ENCODE data around the gene FOXL2. TPM values are rescaled to one million over a fixed set of nuclear protein-coding genes. Genes with fewer than 3 reads are reported as not detected.

Gene FOXL2
- not detected for total RNA-seq
- polyA plus RNA-seq = not detected

DNA sequence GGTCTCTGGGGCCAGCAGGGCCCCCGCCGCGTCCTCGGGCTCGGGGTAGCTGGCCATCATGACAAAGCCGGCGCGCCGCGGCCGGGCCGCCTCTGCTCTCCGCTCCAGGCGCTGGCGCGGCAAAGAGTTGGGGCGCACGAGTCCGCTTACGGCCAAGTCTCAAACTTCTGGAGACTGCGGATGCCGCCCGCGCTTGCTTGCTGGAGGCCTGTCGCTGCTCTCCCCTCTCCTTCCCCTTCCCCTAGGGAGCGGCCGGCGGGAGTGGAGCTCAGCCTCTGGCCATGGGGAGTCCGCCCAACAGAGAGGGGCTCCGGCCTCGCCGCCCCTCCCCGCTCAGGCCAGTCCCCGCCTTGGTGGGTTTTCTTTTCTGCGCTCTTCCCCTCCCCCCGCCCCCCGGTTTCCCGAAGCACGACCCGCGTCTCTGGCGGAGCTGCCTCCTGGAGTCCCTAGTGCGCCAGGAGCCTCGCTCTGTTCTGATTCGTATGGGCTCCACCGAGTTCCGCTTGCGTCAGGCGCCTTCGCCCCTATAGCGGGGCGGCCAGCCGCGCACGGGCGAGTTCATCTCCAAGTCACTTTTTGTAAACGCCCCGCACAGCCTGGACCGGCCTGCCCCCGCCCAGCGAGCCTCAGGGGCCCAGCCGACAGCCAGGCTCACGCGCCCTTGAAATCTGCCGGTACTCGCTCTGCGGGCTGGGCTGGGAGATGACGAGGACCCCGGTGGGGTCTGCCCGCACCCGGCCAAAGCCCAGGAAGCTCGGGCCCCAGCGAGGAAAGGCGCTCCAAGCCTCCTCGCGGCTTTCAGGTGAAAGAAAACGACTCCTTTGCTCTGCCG lies at the start of gene FOXL2, which contains the start of gene FOXL2NB:
FOXL2 (minus strand) TSS at position 475 of the 832 bp plus-strand sequence; CDS start at position 60, 415 bp downstream.
FOXL2NB (plus strand) TSS at position 555 of the 832 bp plus-strand sequence; CDS start at position 703, 148 bp downstream.
- no peaks in the 10 kb centered on the region for H3K36me3 ChIP-seq (ENCODE audit: control insufficient read depth in 4 of 4, insufficient read depth in 3 of 4, low read depth in 1 of 4, low read length in 3 of 4)
- 4% methylated on average over 78 of the region's 78 CpGs for WGBS
- no peaks in the 10 kb centered on the region for H3K9me3 ChIP-seq (ENCODE audit: control insufficient read depth in 4 of 4, low read length in 3 of 4)
- DNase-seq (ENCODE audit: low spot score) = no peak
- H3K27ac ChIP-seq (ENCODE audit: low read depth in 1 of 2, low read length in 2 of 2) = no peak within 1 kb of the TSS
- H3K4me3 ChIP-seq (ENCODE audit: low read depth in 1 of 3, low read length in 3 of 3) = peak within 1 kb of the TSS in 2 of 3 donors; percentile 19 to 41
- H3K9ac ChIP-seq (ENCODE audit: low read depth in 1 of 2, low read length in 2 of 2) = no peak within 1 kb of the TSS
- TF ChIP-seq NR2F2 (IDR thresholded peaks at IDR 0.05) (no peak), FOXA2 (IDR thresholded peaks at IDR 0.05) (no peak)
- H3K4me1 ChIP-seq (ENCODE audit: control insufficient read depth in 4 of 4, insufficient read depth in 4 of 4, low read length in 3 of 4) = peaks cover 26 to 37% (median 29%) of the 10 kb centered on the region in 4 donors
- H3K27me3 ChIP-seq (ENCODE audit: control insufficient read depth in 4 of 4, insufficient read depth in 4 of 4, low read length in 3 of 4) = peaks cover 16 to 30% (median 26%) of the 10 kb centered on the region in 4 donors

DNA sequence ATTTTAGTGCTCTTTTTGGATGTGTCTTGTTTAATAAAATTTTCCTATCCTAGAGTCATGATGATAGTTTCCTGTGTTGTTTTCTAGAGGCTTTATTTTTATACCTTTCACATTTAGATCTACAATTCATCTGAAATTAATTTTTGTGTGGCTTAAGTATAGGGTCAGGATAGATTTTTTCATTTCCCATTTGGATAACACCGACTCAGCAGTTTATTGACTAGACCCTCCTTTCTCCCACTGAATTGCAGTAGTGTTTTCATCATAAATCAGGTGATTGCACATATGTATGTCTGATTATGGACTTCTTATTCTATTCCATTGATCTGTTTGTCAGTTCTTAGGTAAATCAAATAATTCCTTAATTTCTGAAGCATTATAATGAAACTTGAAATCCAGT lies 48.8 kb upstream of the FOXL2 start:
- H3K27me3 ChIP-seq (ENCODE audit: control insufficient read depth in 4 of 4, insufficient read depth in 4 of 4, low read length in 3 of 4) = peaks cover 0 to 5% (median 0%) of the 10 kb centered on the region in 4 donors
- no peak overlapping the region for H3K4me3 ChIP-seq (ENCODE audit: low read depth in 1 of 3, low read length in 3 of 3)
- no peak overlapping the region for H3K9ac ChIP-seq (ENCODE audit: low read depth in 1 of 2, low read length in 2 of 2)
- H3K4me1 ChIP-seq (ENCODE audit: control insufficient read depth in 4 of 4, insufficient read depth in 4 of 4, low read length in 3 of 4) = no peaks in the 10 kb centered on the region
- DNase-seq (ENCODE audit: low spot score) = no peak
- 65% methylated on average over 1 of the region's 1 CpG for WGBS
- no peaks in the 10 kb centered on the region for H3K36me3 ChIP-seq (ENCODE audit: control insufficient read depth in 4 of 4, insufficient read depth in 3 of 4, low read depth in 1 of 4, low read length in 3 of 4)
- peaks cover 0 to 5% (median 1%) of the 10 kb centered on the region in 4 donors for H3K9me3 ChIP-seq (ENCODE audit: control insufficient read depth in 4 of 4, low read length in 3 of 4)
- no peak for TF ChIP-seq HNF4A (conservative IDR thresholded peaks at IDR 0.05)
- no peak for TF ChIP-seq NR2F2 (IDR thresholded peaks at IDR 0.05)
- no peak for TF ChIP-seq ATF3 (IDR thresholded peaks at IDR 0.05)
- TF ChIP-seq YY1 (IDR thresholded peaks at IDR 0.05) = no peak
- TF ChIP-seq HNF4G (IDR thresholded peaks at IDR 0.05) = no peak
- TF ChIP-seq EGR1 (IDR thresholded peaks at IDR 0.05; ENCODE audit: low read depth in 2 of 2) = no peak
- TF ChIP-seq FOXA2 (IDR thresholded peaks at IDR 0.05) = no peak
- TF ChIP-seq, protein P1, sequence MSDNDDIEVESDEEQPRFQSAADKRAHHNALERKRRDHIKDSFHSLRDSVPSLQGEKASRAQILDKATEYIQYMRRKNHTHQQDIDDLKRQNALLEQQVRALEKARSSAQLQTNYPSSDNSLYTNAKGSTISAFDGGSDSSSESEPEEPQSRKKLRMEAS (IDR thresholded peaks at IDR 0.05) = no peak
- no peak for TF ChIP-seq RAD21 (IDR thresholded peaks at IDR 0.05)
- no peak for TF ChIP-seq CTCF (IDR thresholded peaks at IDR 0.05; ENCODE audit: low read depth, low read length, missing input control)
- no peak for TF ChIP-seq GABPA (IDR thresholded peaks at IDR 0.05 in 1 of 2, conservative IDR thresholded peaks at IDR 0.05 in 1 of 2)
- TF ChIP-seq RXRA (IDR thresholded peaks at IDR 0.05) = no peak
- no peak for TF ChIP-seq TAF1 (conservative IDR thresholded peaks at IDR 0.05)
- TF ChIP-seq FOXA1 (IDR thresholded peaks at IDR 0.05) = no peak
- TF ChIP-seq, protein P2, sequence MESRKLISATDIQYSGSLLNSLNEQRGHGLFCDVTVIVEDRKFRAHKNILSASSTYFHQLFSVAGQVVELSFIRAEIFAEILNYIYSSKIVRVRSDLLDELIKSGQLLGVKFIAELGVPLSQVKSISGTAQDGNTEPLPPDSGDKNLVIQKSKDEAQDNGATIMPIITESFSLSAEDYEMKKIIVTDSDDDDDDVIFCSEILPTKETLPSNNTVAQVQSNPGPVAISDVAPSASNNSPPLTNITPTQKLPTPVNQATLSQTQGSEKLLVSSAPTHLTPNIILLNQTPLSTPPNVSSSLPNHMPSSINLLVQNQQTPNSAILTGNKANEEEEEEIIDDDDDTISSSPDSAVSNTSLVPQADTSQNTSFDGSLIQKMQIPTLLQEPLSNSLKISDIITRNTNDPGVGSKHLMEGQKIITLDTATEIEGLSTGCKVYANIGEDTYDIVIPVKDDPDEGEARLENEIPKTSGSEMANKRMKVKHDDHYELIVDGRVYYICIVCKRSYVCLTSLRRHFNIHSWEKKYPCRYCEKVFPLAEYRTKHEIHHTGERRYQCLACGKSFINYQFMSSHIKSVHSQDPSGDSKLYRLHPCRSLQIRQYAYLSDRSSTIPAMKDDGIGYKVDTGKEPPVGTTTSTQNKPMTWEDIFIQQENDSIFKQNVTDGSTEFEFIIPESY (IDR thresholded peaks at IDR 0.05) = no peak
- no peak for TF ChIP-seq REST (IDR thresholded peaks at IDR 0.05)
- no peak for TF ChIP-seq SP1 (IDR thresholded peaks at IDR 0.05)
- TF ChIP-seq JUND (IDR thresholded peaks at IDR 0.05) = no peak
- no peak overlapping the region for H3K27ac ChIP-seq (ENCODE audit: low read depth in 1 of 2, low read length in 2 of 2)

All from liver (tissue), 9 donors.